HL-60 (cell line): Measurements from ENCODE around the gene LAMA5.

Experiments
- DNase-seq, 2 experiments: peaks; one replicate each; pipeline ENCODE4 v3.0.0-alpha.2; 2010 to 2020; ENCODE audit warnings: low read depth in 1 of 2, low spot score in 1 of 2
- H3K27ac ChIP-seq: fragments of 250-450 bp; sonication (Bioruptor Pico); replicated peaks from 2 replicates; pipeline ENCODE4 v1.5.1; 2020; ENCODE audit warnings: mild to moderate bottlenecking, moderate library complexity
- H3K27me3 ChIP-seq: fragments of 250-450 bp; sonication (Bioruptor Pico); 2 replicates; pipeline ENCODE4 v1.5.1; 2021; ENCODE audit warnings: mild to moderate bottlenecking, moderate library complexity; ENCODE audit not compliant: insufficient read depth, poor library complexity, severe bottlenecking
- H3K4me3 ChIP-seq: replicated peaks from 2 replicates; pipeline ENCODE4 v1.5.1; 2011; ENCODE audit warnings: mild to moderate bottlenecking, control low read depth, low read length; ENCODE audit not compliant: insufficient read depth
- CTCF ChIP-seq: IDR thresholded peaks from one replicate; pipeline ENCODE4 v1.5.1; 2011; ENCODE audit warnings: low read length, control low read depth, inconsistent platforms; ENCODE audit not compliant: insufficient read depth
- GABPA ChIP-seq: IDR thresholded peaks from 2 replicates; pipeline ENCODE4 v1.6.1; 2012; ENCODE audit warnings: low read depth
- POLR2AphosphoS5 ChIP-seq: IDR thresholded peaks from 2 replicates; pipeline ENCODE4 v1.6.1; 2012; ENCODE audit warnings: low read depth
- REST ChIP-seq: IDR thresholded peaks from 2 replicates; pipeline ENCODE4 v1.6.1; 2012; ENCODE audit warnings: low read depth; ENCODE audit not compliant: insufficient replicate concordance
- SPI1 ChIP-seq: IDR thresholded peaks from 2 replicates; pipeline ENCODE4 v1.6.1; 2012; ENCODE audit warnings: low read depth, mild to moderate bottlenecking, borderline replicate concordance

LAMA5 gene

GRCh38 chr20:62319346-62319909, 47.7 kb downstream of the LAMA5 start:
- DNase-seq, result no peak
- no peaks in the 10 kb centered on the region for H3K27me3 ChIP-seq
- H3K27ac ChIP-seq, result no peak overlapping the region
- no peak overlapping the region for H3K4me3 ChIP-seq
- no peak for TF ChIP-seq POLR2AphosphoS5
- TF ChIP-seq CTCF, result no peak
- no peak for TF ChIP-seq SPI1
- TF ChIP-seq REST, result no peak
- no peak for TF ChIP-seq GABPA

GRCh38 chr20:62318400-62319345, 48.4 kb downstream of the LAMA5 start:
- DNase-seq, result no peak
- TF ChIP-seq CTCF (no peak), REST (no peak), POLR2AphosphoS5 (no peak)
- Histone ChIP-seq H3K27me3 (no peaks in the 10 kb centered on the region), H3K4me3 (no peak overlapping the region), H3K27ac (no peak overlapping the region)

GRCh38 chr20:62317167-62317655, 49.9 kb downstream of the LAMA5 start:
- no peaks in the 10 kb centered on the region for H3K27me3 ChIP-seq
- H3K4me3 ChIP-seq, result no peak overlapping the region
- DNase-seq, result no peak
- no peak overlapping the region for H3K27ac ChIP-seq
- no peak for TF ChIP-seq SPI1
- no peak for TF ChIP-seq REST
- no peak for TF ChIP-seq POLR2AphosphoS5
- no peak for TF ChIP-seq GABPA
